CD14-positive monocyte (primary cell): ENCODE data around the gene PLK1. TPM values are rescaled to one million over a fixed set of nuclear protein-coding genes. Genes with fewer than 3 reads are reported as not detected.
A peak's percentile ranks its signal among the peaks of the same experiment; 100 is the strongest.
"Not testable (repeated sequence)": the region's sequence is repeated elsewhere in the genome, so short reads cannot be mapped to it uniquely, and the experiment has no call there.

Experiments
- DNase-seq, 3 donors: peaks; one replicate each; pipeline ENCODE4 v3.0.0-alpha.2; 2011 to 2022
- H2AFZ ChIP-seq: 2 replicates; pipeline ENCODE4 v1.6.0; 2012; ENCODE audit warnings: mild to moderate bottlenecking, low read depth, low read length, inconsistent platforms; ENCODE audit not compliant: insufficient read depth, poor library complexity, severe bottlenecking
- H3K27ac ChIP-seq, 2 donors: 1 replicate in 1 of 2; 2 replicates in 1 of 2; pipeline ENCODE4 v1.5.1; 2012 to 2013; ENCODE audit warnings: low read length in 2 of 2, control low read depth in 1 of 2, inconsistent platforms in 1 of 2, low read depth in 1 of 2, mild to moderate bottlenecking in 1 of 2
- H3K27me3 ChIP-seq, 2 donors: one replicate each; pipeline versions ENCODE4 v1.6.0 to v1.6.1; 2011 to 2013; ENCODE audit warnings: low read length in 2 of 2; ENCODE audit not compliant: control insufficient read depth in 2 of 2, insufficient read depth in 2 of 2
- H3K36me3 ChIP-seq, 2 donors: replicated peaks in 1 of 2; 1 replicate in 1 of 2; 2 replicates in 1 of 2; pipeline versions ENCODE4 v1.5.1 to v1.6.1; 2012 to 2013; ENCODE audit warnings: low read length in 2 of 2, control low read depth in 1 of 2, inconsistent platforms in 1 of 2, mild to moderate bottlenecking in 1 of 2; ENCODE audit not compliant: insufficient read depth in 2 of 2, control insufficient read depth in 1 of 2
- H3K4me1 ChIP-seq, 2 donors: 1 replicate in 1 of 2; 2 replicates in 1 of 2; pipeline versions ENCODE4 v1.5.1 to v1.6.1; 2012 to 2013; ENCODE audit warnings: low read length in 2 of 2, control low read depth in 1 of 2, inconsistent platforms in 1 of 2, mild to moderate bottlenecking in 1 of 2, moderate library complexity in 1 of 2; ENCODE audit not compliant: insufficient read depth in 2 of 2, control insufficient read depth in 1 of 2
- H3K4me2 ChIP-seq: replicated peaks from 2 replicates; pipeline ENCODE3; 2012; ENCODE audit warnings: low read length, moderate library complexity, mild to moderate bottlenecking; ENCODE audit not compliant: poor library complexity, severe bottlenecking; ENCODE audit errors: extremely low read depth
- H3K4me3 ChIP-seq, 3 experiments: fragments of 200-600 bp in 1 of 3; sonication (generic) in 1 of 3; replicated peaks in 1 of 3; 1 replicate in 2 of 3; 2 replicates in 1 of 3; pipeline ENCODE4 v1.5.1; 2011 to 2013; ENCODE audit warnings: low read length in 3 of 3, mild to moderate bottlenecking in 3 of 3, control low read depth in 2 of 3, low read depth in 2 of 3, inconsistent platforms in 1 of 3, moderate library complexity in 1 of 3
- H3K79me2 ChIP-seq: 2 replicates; pipeline ENCODE4 v1.6.0; 2012; ENCODE audit warnings: mild to moderate bottlenecking, control low read depth, inconsistent platforms, low read length, moderate library complexity; ENCODE audit not compliant: insufficient read depth
- H3K9ac ChIP-seq: 2 replicates; pipeline ENCODE4 v1.6.0; 2017; ENCODE audit warnings: low read length, mild to moderate bottlenecking; ENCODE audit not compliant: insufficient read depth, poor library complexity, severe bottlenecking
- H3K9me3 ChIP-seq, 2 donors: replicated peaks in 1 of 2; 1 replicate in 1 of 2; 2 replicates in 1 of 2; pipeline versions ENCODE4 v1.5.1 to v1.6.1; 2012 to 2013; ENCODE audit warnings: low read length in 2 of 2, control low read depth in 1 of 2; ENCODE audit not compliant: control insufficient read depth in 1 of 2, insufficient read depth in 1 of 2
- H4K20me1 ChIP-seq: 2 replicates; pipeline ENCODE4 v1.6.0; 2012; ENCODE audit warnings: mild to moderate bottlenecking, low read length, control low read depth, moderate library complexity; ENCODE audit not compliant: insufficient read depth
- H3K27ac Mint-ChIP-seq, 7 donors: one replicate each; pipeline ENCODE4 v1.8.0; 2020; ENCODE audit warnings: mild to moderate bottlenecking in 7 of 7, mixed read lengths in 7 of 7, moderate library complexity in 6 of 7, inconsistent platforms in 2 of 7
- H3K27me3 Mint-ChIP-seq, 3 donors: one replicate each; pipeline ENCODE4 v1.8.0; 2021 to 2022; ENCODE audit warnings: low read depth in 3 of 3, mild to moderate bottlenecking in 3 of 3, mixed read lengths in 3 of 3, moderate library complexity in 3 of 3, inconsistent platforms in 1 of 3
- H3K36me3 Mint-ChIP-seq, 2 donors: one replicate each; pipeline ENCODE4 v1.8.0; 2020; ENCODE audit warnings: mixed read lengths in 2 of 2, inconsistent platforms in 1 of 2, mild to moderate bottlenecking in 1 of 2
- H3K4me1 Mint-ChIP-seq: one replicate; pipeline ENCODE4 v1.8.0; 2020; ENCODE audit warnings: mild to moderate bottlenecking, mixed read lengths
- H3K4me3 Mint-ChIP-seq, 2 donors: one replicate each; pipeline ENCODE4 v1.8.0; 2020; ENCODE audit warnings: mild to moderate bottlenecking in 2 of 2, mixed read lengths in 2 of 2, moderate library complexity in 1 of 2
- H3K9me3 Mint-ChIP-seq, 7 donors: one replicate each; pipeline ENCODE4 v1.8.0; 2020 to 2022; ENCODE audit warnings: mixed read lengths in 7 of 7, mild to moderate bottlenecking in 6 of 7, moderate library complexity in 6 of 7, inconsistent platforms in 2 of 7
- CTCF ChIP-seq: fragments of 200-600 bp; IDR thresholded peaks from one replicate; pipeline ENCODE4 v1.8.0; 2022; ENCODE audit warnings: antibody characterized with exemption, mild to moderate bottlenecking
- WGBS: methylation state at CpG from one replicate; pipeline ENCODE4 v1.1.5; 2013; ENCODE audit warnings: missing lambda C conversion rate; ENCODE audit not compliant: insufficient coverage; 5-methylcytosine and 5-hydroxymethylcytosine counted together
- intact Hi-C, 2 donors: fragments of 100-400 bp; cut with micrococcal nuclease; formaldehyde crosslinking; loops; one replicate each; pipeline versions ENCODE4 v1.15.0 to v1.15.1; 2023
- polyA plus RNA-seq, 3 donors: library from polyadenylated mRNA; depleted of rRNA in 1 of 3; unstranded in 2 of 3; stranded (reverse) in 1 of 3; fragments of 300-500 nt in 2 of 3; fragments of >200 nt in 1 of 3; fragmentation: Illumina TruSeq in 2 of 3; gene quantifications; 1 replicate in 2 of 3; 2 replicates in 1 of 3; pipeline ENCODE4 v1.2.3, GENCODE V29; 2012 to 2021

Gene PLK1
- polyA plus RNA-seq, 3 donors: 3.5 TPM; not detected in 2

DNA sequence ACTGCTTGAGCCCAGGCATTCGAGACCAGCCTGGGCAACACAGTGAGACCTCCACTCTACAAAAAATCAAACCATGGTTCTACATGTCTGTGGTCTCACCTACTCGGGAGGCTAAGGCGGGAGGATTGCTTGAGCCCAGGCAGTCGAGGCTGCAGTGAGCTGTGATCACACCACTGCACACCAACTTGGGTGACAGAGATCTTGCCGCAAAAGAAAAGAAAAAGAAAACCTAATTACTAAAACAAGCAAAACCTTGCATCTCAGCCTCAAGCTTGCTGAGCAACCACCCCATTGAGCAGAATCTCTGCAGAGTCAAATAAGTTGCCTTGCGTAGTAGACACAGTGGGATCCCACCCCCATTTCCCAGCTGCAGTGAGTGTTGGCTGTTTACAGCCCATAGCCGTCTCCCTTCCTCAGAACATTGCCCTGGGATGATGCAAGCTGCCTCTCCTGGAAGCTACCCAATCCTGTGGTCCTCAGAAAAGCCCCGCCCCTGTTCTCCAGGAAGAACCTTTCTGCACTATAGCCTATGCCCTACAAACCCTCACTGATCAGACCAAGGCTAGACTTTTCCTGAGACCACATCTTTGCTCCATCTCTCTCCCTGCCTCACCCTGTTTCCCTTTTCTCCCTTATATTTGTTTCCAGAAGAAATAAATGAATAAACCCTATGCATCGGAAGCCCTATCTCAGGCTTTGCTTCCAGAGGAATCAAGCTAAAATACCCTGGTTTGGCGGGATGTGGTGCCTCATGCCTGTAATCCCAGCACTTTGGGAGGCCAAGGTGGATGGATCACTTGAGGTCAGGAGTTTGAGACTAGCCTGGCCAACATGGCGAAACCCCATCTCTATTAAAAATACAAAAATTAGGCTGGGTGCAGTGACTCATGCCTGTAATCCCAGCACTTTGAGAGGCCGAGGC lies 51.1 kb downstream of the PLK1 start:
- intact Hi-C loops: loop anchor here (10.0 kb wide), 3 partner anchors 305 to 775 kb away; partner anchors contain the start of gene CACNG3 (in 1 of the 2)
- Histone ChIP-seq H3K9ac (no peak overlapping the region), H4K20me1 (no peaks in the 10 kb centered on the region), H3K36me3 (no peaks in the 10 kb centered on the region), H3K4me2 (no peak overlapping the region), H3K9me3 (no peaks in the 10 kb centered on the region), H3K27ac (no peak overlapping the region), H3K27me3 (no peaks in the 10 kb centered on the region), H2AFZ (peak overlapping the region; percentile 37), H3K4me1 (peaks cover 0 to 4% of the 10 kb centered on the region in 2 donors), H3K79me2 (no peaks in the 10 kb centered on the region), H3K4me3 (no peak overlapping the region)
- Mint-ChIP-seq H3K4me1 (peaks cover 9% of the 10 kb centered on the region), H3K27ac (peak overlapping the region in 1 of 7 donors; percentile 20), H3K4me3 (no peak overlapping the region), H3K36me3 (no peaks in the 10 kb centered on the region), H3K9me3 (peaks cover 0 to 1% (median 0%) of the 10 kb centered on the region in 7 donors), H3K27me3 (peaks cover 0 to 12% (median 2%) of the 10 kb centered on the region in 3 donors)
- no peak for DNase-seq
- 57% methylated on average over 4 of the region's 12 CpGs for WGBS
- TF ChIP-seq CTCF: no peak

DNA sequence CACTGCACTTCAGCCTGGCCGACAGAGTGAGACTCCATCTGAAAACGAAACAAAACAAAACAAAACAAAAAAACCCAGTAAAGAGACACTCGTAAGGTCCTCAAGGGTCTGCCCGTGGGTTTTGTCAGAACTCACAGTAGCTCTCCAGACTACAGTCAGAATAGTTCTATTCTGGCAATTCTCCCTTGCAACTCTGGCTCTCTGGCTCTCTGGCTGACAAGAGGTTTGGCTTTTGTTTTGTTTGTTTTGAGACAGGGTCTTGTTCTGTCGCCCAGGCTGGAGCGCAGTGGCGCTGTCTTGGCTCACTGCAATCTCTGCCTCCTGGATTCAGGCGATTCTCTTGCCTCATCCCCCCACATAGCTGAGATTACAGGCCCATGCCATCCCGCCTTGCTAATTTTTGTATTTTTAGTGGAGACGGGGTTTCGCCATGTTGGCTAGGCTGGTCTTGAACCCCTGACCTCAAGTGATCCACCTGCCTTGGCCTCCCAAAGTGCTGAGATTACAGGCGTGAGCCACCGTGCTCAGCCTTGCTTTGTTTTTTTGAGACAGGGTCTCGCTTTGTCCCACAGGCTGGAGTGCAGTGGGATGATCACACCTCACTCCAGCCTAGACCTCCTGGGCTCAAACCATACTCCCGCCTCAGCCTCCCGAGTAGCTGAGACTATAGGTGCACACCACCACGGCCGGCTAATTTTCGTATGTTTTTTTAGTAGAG lies 55.6 kb downstream of the PLK1 start:
- H3K27me3 Mint-ChIP-seq: peaks cover 0 to 11% (median 7%) of the 10 kb centered on the region in 3 donors
- Histone ChIP-seq H3K27me3 (no peaks in the 10 kb centered on the region), H3K4me3 (no peak overlapping the region), H3K4me2 (no peak overlapping the region), H3K9ac (no peak overlapping the region), H4K20me1 (no peaks in the 10 kb centered on the region), H3K4me1 (peaks cover 0 to 4% of the 10 kb centered on the region in 2 donors), H3K9me3 (no peaks in the 10 kb centered on the region), H2AFZ (no peak overlapping the region), H3K79me2 (no peaks in the 10 kb centered on the region), H3K27ac (no peak overlapping the region), H3K36me3 (no peaks in the 10 kb centered on the region)
- peaks cover 8% of the 10 kb centered on the region for H3K4me1 Mint-ChIP-seq
- intact Hi-C loops: loop anchor here (10.0 kb wide), 3 partner anchors 300 to 770 kb away; partner anchors contain the start of gene CACNG3 (in 1 of the 2)
- H3K36me3 Mint-ChIP-seq: no peaks in the 10 kb centered on the region
- TF ChIP-seq CTCF: no peak
- 90% methylated on average over 10 of the region's 19 CpGs for WGBS
- no peak for DNase-seq
- peak overlapping the region in 1 of 7 donors; percentile 46 for H3K27ac Mint-ChIP-seq
- H3K9me3 Mint-ChIP-seq: peaks cover 0 to 1% (median 0%) of the 10 kb centered on the region in 7 donors
- no peak overlapping the region for H3K4me3 Mint-ChIP-seq

DNA sequence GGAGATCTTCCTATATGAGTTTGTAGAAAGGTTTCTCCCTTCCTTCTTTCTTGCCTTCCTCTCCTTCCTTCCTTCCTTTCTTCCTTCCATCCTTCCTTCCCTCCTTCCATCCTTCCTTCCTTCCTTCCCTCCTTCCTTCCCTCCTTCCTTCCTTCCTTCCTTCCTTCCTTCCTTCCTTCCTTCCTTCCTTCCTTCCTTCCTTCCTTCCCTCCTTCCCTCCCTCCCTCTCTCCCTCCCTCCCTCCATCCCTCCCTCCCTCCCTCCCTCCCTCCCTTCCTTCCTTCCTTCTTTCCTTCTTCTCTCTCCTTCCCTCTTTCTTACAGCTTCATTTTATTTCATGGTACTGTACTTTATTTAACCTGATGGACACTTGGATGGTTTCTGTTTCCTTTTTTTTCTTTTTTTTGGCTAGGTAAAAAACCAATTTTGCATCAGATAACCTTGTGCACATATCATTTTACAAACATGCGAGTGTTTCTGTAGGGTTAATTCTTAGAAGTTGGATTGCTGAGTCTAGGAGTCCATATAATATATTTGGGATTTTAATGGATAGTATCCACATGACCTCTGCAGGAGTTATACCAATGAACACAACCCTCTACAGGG lies 58.8 kb downstream of the PLK1 start:
- not testable (repeated sequence) for H3K36me3 Mint-ChIP-seq, H3K27ac ChIP-seq, DNase-seq, H3K4me1 ChIP-seq, H3K9me3 ChIP-seq, H3K27me3 ChIP-seq, H3K27ac Mint-ChIP-seq, H2AFZ ChIP-seq, H4K20me1 ChIP-seq, H3K4me1 Mint-ChIP-seq, H3K36me3 ChIP-seq, H3K4me3 Mint-ChIP-seq, H3K9ac ChIP-seq, H3K79me2 ChIP-seq, H3K9me3 Mint-ChIP-seq, H3K4me3 ChIP-seq, H3K4me2 ChIP-seq
- peaks cover 2 to 15% (median 13%) of the 10 kb centered on the region in 3 donors for H3K27me3 Mint-ChIP-seq
- intact Hi-C loops: loop anchor here (5.0 to 10.0 kb wide), 4 partner anchors 297 to 767 kb away; partner anchors contain the start of gene CACNG3 (in 1 of the 2)
- WGBS: no CpG with 5 or more reads among the region's 1 CpG
